ENCODE data around the gene TMEM40. TPM values are rescaled to one million over a fixed set of nuclear protein-coding genes. Genes with fewer than 3 reads are reported as not detected.
A peak's percentile ranks its signal among the peaks of the same experiment; 100 is the strongest.

The TMEM40 gene
- total and polyA plus RNA-seq, 9 of the 15 experiments (the other 6 are each of a cell fraction or from before 2014, with no cell fraction given): 0.11 to 0.31 (median 0.14) TPM; not detected in 6

DNA sequence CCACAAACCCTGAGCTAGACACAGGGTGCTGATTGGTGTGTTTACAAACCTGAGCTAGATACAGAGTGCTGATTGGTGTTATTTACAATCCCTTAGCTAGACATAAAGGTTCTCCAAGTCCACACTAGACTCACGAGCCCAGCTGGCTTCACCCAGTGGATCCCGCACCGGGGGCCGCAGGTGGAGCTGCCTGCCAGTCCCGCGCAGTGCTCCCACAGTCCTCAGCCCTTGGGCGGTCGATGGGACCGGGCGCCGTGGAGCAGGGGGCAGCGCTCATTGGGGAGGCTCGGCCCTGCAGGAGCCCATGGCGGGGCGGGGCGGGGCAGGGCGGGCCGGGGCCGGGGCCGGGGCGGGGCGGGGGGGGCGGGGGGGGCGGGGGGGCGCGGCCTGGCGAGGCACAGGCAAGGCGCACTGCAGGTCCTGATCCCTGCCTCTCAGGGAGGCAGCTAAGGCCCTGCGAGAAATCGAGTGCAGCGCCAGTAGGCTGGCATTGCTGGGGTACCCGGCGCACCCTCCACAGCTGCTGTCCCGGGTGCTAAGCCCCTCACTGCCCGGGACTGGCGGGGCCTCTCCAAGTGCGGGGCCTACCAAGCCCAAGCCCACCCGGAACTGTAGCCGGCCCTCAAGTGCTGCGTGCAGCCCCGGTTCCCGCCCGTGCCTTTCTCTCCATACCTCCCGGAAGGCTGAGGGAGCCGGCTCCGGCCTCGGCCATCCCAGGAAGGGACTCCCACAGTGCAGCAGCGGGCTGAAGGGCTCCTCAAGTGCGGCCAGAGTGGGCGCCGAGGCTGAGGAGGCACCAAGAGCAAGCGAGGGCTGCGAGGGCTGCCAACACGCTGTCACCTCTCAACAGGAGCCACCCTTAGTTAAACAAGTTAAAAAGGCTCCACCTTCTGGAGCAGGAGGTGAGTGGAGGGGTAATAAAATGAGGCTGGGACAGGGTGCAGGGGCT is 9.8 kb upstream of the TMEM40 start:
- CTCF ChIA-PET (ENCODE audit: low intra/inter-chr PET ratio): no interaction called here
- peak; percentile 92 for ATAC-seq
- Histone ChIP-seq H3K27ac (ENCODE audit: extremely low read depth, low read depth, low read length) (no peak overlapping the region), H3K79me2 (ENCODE audit: control insufficient read depth, insufficient read depth, low read length) (no peaks in the 10 kb centered on the region), H4K20me1 (replicated peaks; ENCODE audit: control insufficient read depth, insufficient read depth, low read length) (no peaks in the 10 kb centered on the region), H3K9me3 (replicated peaks; ENCODE audit: control insufficient read depth, insufficient read depth, low read depth, low read length) (0 out of 2 replicates have a peak, but pooled peaks cover 1% of the 10 kb centered on the region), H3K9ac (ENCODE audit: insufficient read depth in 1 of 2, low read depth in 2 of 2, low read length in 2 of 2) (peak overlapping the region in 1 of 2 experiments; percentile 84; a peak in 2 of 4 replicates), H3K4me3 (peak overlapping the region; percentile 20; the same call in 1 of the 2 replicates), H3K9me1 (ENCODE audit: control insufficient read depth, insufficient read depth, low read length) (no peaks in the 10 kb centered on the region), H3K4me2 (ENCODE audit: insufficient read depth, low read length) (peak overlapping the region; percentile 52), H3K27me3 (ENCODE audit: control insufficient read depth in 2 of 2, insufficient read depth in 2 of 2, low read length in 2 of 2) (peaks cover 20 to 36% of the 10 kb centered on the region in 2 experiments), H3K36me3 (ENCODE audit: control insufficient read depth, insufficient read depth, low read length) (no peaks in the 10 kb centered on the region), H2AFZ (ENCODE audit: low read depth, low read length) (peak overlapping the region; percentile 89), H3K4me1 (replicated peaks in 1 of 2; ENCODE audit: control insufficient read depth in 2 of 2, insufficient read depth in 2 of 2, low read length in 2 of 2) (peaks cover 0 to 9% of the 10 kb centered on the region in 2 experiments; a peak in 3 of 5 replicates)
- 28% methylated on average over 22 of the region's 54 CpGs for WGBS (ENCODE audit: insufficient coverage, low coverage, missing lambda C conversion rate)
- POLR2A ChIA-PET: interaction anchor here (0.6 to 2.0 kb wide), 4 partner anchors 10 to 1362 kb away, joined by 3 to 8 read pairs (median 4); partner anchors contain the start of gene TMEM40
- in situ Hi-C loops (cut with MboI) (no loop called here), intact Hi-C loops (cut with micrococcal nuclease) (loop anchor here (1.0 kb wide), 1 partner anchor 63 kb away; no protein-coding TSS in a partner anchor)
- no peak for FAIRE-seq
- peak; percentile 28 to 84 (median 68) for DNase-seq (ENCODE audit: extremely low read depth in 1 of 4, low spot score in 3 of 4)
- no TSS peak for BruUV-seq (replicated peaks)
- TF ChIP-seq HMGN3 (IDR thresholded peaks at IDR 0.05; ENCODE audit: borderline replicate concordance, extremely low read depth, insufficient read length, low read depth, low read length) (peak; percentile 24), SPI1 (IDR thresholded peaks at IDR 0.05; ENCODE audit: borderline replicate concordance, low read depth, low read length) (no peak), NCOR1 (IDR thresholded peaks at IDR 0.05) (no peak), L3MBTL2 (IDR thresholded peaks at IDR 0.05) (peak; percentile 86), ZNF695 (CRISPR knock-in tag; IDR thresholded peaks at IDR 0.05) (no peak)
- TF ChIP-seq, protein P1, sequence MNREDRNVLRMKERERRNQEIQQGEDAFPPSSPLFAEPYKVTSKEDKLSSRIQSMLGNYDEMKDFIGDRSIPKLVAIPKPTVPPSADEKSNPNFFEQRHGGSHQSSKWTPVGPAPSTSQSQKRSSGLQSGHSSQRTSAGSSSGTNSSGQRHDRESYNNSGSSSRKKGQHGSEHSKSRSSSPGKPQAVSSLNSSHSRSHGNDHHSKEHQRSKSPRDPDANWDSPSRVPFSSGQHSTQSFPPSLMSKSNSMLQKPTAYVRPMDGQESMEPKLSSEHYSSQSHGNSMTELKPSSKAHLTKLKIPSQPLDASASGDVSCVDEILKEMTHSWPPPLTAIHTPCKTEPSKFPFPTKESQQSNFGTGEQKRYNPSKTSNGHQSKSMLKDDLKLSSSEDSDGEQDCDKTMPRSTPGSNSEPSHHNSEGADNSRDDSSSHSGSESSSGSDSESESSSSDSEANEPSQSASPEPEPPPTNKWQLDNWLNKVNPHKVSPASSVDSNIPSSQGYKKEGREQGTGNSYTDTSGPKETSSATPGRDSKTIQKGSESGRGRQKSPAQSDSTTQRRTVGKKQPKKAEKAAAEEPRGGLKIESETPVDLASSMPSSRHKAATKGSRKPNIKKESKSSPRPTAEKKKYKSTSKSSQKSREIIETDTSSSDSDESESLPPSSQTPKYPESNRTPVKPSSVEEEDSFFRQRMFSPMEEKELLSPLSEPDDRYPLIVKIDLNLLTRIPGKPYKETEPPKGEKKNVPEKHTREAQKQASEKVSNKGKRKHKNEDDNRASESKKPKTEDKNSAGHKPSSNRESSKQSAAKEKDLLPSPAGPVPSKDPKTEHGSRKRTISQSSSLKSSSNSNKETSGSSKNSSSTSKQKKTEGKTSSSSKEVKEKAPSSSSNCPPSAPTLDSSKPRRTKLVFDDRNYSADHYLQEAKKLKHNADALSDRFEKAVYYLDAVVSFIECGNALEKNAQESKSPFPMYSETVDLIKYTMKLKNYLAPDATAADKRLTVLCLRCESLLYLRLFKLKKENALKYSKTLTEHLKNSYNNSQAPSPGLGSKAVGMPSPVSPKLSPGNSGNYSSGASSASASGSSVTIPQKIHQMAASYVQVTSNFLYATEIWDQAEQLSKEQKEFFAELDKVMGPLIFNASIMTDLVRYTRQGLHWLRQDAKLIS (CRISPR knock-in tag; IDR thresholded peaks at IDR 0.05): no peak
- TF ChIP-seq, protein P2, sequence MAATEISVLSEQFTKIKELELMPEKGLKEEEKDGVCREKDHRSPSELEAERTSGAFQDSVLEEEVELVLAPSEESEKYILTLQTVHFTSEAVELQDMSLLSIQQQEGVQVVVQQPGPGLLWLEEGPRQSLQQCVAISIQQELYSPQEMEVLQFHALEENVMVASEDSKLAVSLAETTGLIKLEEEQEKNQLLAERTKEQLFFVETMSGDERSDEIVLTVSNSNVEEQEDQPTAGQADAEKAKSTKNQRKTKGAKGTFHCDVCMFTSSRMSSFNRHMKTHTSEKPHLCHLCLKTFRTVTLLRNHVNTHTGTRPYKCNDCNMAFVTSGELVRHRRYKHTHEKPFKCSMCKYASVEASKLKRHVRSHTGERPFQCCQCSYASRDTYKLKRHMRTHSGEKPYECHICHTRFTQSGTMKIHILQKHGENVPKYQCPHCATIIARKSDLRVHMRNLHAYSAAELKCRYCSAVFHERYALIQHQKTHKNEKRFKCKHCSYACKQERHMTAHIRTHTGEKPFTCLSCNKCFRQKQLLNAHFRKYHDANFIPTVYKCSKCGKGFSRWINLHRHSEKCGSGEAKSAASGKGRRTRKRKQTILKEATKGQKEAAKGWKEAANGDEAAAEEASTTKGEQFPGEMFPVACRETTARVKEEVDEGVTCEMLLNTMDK (IDR thresholded peaks at IDR 0.05; ENCODE audit: borderline replicate concordance, insufficient read depth, low read depth, low read length, poor library complexity, severe bottlenecking): peak; percentile 65
- TF ChIP-seq, protein P3, sequence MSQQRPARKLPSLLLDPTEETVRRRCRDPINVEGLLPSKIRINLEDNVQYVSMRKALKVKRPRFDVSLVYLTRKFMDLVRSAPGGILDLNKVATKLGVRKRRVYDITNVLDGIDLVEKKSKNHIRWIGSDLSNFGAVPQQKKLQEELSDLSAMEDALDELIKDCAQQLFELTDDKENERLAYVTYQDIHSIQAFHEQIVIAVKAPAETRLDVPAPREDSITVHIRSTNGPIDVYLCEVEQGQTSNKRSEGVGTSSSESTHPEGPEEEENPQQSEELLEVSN (IDR thresholded peaks at IDR 0.05; ENCODE audit: borderline replicate concordance in 1 of 2, extremely low read depth in 1 of 2, insufficient read depth in 1 of 2, insufficient read length in 1 of 2, low read depth in 1 of 2, low read length in 1 of 2, poor library complexity in 1 of 2, severe bottlenecking in 1 of 2): peak in 1 of 2 experiments; percentile 42
- TF ChIP-seq, protein P4, sequence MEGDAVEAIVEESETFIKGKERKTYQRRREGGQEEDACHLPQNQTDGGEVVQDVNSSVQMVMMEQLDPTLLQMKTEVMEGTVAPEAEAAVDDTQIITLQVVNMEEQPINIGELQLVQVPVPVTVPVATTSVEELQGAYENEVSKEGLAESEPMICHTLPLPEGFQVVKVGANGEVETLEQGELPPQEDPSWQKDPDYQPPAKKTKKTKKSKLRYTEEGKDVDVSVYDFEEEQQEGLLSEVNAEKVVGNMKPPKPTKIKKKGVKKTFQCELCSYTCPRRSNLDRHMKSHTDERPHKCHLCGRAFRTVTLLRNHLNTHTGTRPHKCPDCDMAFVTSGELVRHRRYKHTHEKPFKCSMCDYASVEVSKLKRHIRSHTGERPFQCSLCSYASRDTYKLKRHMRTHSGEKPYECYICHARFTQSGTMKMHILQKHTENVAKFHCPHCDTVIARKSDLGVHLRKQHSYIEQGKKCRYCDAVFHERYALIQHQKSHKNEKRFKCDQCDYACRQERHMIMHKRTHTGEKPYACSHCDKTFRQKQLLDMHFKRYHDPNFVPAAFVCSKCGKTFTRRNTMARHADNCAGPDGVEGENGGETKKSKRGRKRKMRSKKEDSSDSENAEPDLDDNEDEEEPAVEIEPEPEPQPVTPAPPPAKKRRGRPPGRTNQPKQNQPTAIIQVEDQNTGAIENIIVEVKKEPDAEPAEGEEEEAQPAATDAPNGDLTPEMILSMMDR (IDR thresholded peaks at IDR 0.05 in 2 of 3, conservative IDR thresholded peaks at IDR 0.05 in 1 of 3; ENCODE audit: insufficient read depth in 2 of 3, low read depth in 1 of 3, low read length in 3 of 3): peak in 1 of 3 experiments; percentile 12; a peak in 1 of 6 replicates
